NCI-H2196 treated with DMSO at 0.1 percent for 48 hours (cell line): ENCODE measurements around the gene KCNQ1OT1.

Experiments
- DNase-seq: peaks from one replicate; lab custom pipeline; 2025; ENCODE audit not compliant: unreplicated experiment; lab: John Stamatoyannopoulos, UW

Gene KCNQ1OT1

GRCh38 chr11:2574043-2574552, 125.7 kb downstream of the KCNQ1OT1 start:
- no peak for DNase-seq

- no peak for DNase-seq
Observed at GRCh38 chr11:2573240-2574042, 126.4 kb downstream of the KCNQ1OT1 start.

- DNase-seq, result no peak
Observed at GRCh38 chr11:2572491-2573239, 127.1 kb downstream of the KCNQ1OT1 start.

- no peak for DNase-seq
Observed at GRCh38 chr11:2571598-2572281, 128.1 kb downstream of the KCNQ1OT1 start.

- DNase-seq, result no peak
Observed at GRCh38 chr11:2570841-2571597, 128.8 kb downstream of the KCNQ1OT1 start.

- DNase-seq, result no peak
Observed at GRCh38 chr11:2570211-2570811, 129.5 kb downstream of the KCNQ1OT1 start.

GRCh38 chr11:2569731-2570210, 130.0 kb downstream of the KCNQ1OT1 start:
- no peak for DNase-seq

- DNase-seq, result no peak
Observed at GRCh38 chr11:2569321-2569721, 130.5 kb downstream of the KCNQ1OT1 start.

GRCh38 chr11:2567026-2567671, 132.6 kb downstream of the KCNQ1OT1 start:
- no peak for DNase-seq

GRCh38 chr11:2566223-2567025, 133.4 kb downstream of the KCNQ1OT1 start:
- no peak for DNase-seq

GRCh38 chr11:2565447-2566222, 134.2 kb downstream of the KCNQ1OT1 start:
- DNase-seq, result no peak

GRCh38 chr11:2564588-2565425, 135.0 kb downstream of the KCNQ1OT1 start:
- no peak for DNase-seq

GRCh38 chr11:2564008-2564530, 135.7 kb downstream of the KCNQ1OT1 start:
- DNase-seq, result no peak

GRCh38 chr11:2563213-2564007, 136.4 kb downstream of the KCNQ1OT1 start:
- DNase-seq, result no peak

GRCh38 chr11:2562890-2563212, 136.9 kb downstream of the KCNQ1OT1 start:
- no peak for DNase-seq
